GM12892 (cell line): ENCODE data around the gene LRCH3.

ENCODE experiments used
- POLR2A ChIP-seq: IDR thresholded peaks from 2 replicates; pipeline ENCODE4 v1.6.1; 2011; ENCODE audit warnings: low read depth, low read length, control low read depth
- POLR2AphosphoS5 ChIP-seq: IDR thresholded peaks from 2 replicates; pipeline ENCODE4 v1.6.1; 2011; ENCODE audit warnings: low read depth, low read length, control low read depth
- TAF1 ChIP-seq: IDR thresholded peaks from 2 replicates; pipeline ENCODE4 v1.6.1; 2011; ENCODE audit warnings: low read depth, mild to moderate bottlenecking, control low read depth, low read length, borderline replicate concordance

- TF ChIP-seq TAF1 (no peak), POLR2A (no peak), POLR2AphosphoS5 (no peak)
These were observed 97.5 kb downstream of the LRCH3 start for GRCh38 chr3:197888511-197888910.
